GM15510 (cell line): ENCODE data around the gene NLRP9.

Experiments used
- POLR2A ChIP-seq: IDR thresholded peaks from 3 replicates; pipeline ENCODE4 v1.6.1; 2011; ENCODE audit warnings: borderline replicate concordance; ENCODE audit not compliant: insufficient read length; ENCODE audit errors: extremely low read depth

Gene NLRP9

GRCh38 chr19:55658846-55659459, 79.2 kb downstream of the NLRP9 start:
- TF ChIP-seq POLR2A = no peak
